A549 treated with Mapracorat at 1 μM for 4 hours (cell line): Measurements from ENCODE around the gene RAP1B. TPM values are rescaled to one million over a fixed set of nuclear protein-coding genes. Genes with fewer than 3 reads are reported as not detected.

ENCODE experiments used
- total RNA-seq: library from RNA; stranded (reverse); fragments of 200-300 nt; extraction: Qiagen RNA extraction; gene quantifications from 5 replicates; pipeline ENCODE4 v1.2.3, GENCODE V29; 2022

The RAP1B gene
- 166 to 230 TPM (median 184 TPM) in 5 replicates for total RNA-seq

GRCh38 chr12:68610370-68611093 is at the start of gene RAP1B:
Gene RAP1B (plus strand): TSS chr12:68610899. CDS start chr12:68648725, 37,826 bp downstream.

GRCh38 chr12:68686595-68687521 is 76.2 kb downstream of the RAP1B start, which contains the start of gene NUP107:
Gene NUP107 (plus strand): TSS chr12:68686978. CDS start chr12:68687066, 88 bp downstream.

Other genes starting within 250 kb of the RAP1B start
- gene NUP107, start 76.1 kb downstream of the RAP1B start, total RNA-seq: 55.4 to 70.1 TPM (median 65.9 TPM) in 5 replicates
- gene SLC35E3, start 135.3 kb downstream of the RAP1B start, total RNA-seq: 12.4 to 18.9 TPM (median 16.2 TPM) in 5 replicates
- gene MDM2, start 197.3 kb downstream of the RAP1B start, total RNA-seq: 42.8 to 69.6 TPM (median 57.3 TPM) in 5 replicates